ENCODE measurements around the gene AKAP12.

The AKAP12 gene

DNA sequence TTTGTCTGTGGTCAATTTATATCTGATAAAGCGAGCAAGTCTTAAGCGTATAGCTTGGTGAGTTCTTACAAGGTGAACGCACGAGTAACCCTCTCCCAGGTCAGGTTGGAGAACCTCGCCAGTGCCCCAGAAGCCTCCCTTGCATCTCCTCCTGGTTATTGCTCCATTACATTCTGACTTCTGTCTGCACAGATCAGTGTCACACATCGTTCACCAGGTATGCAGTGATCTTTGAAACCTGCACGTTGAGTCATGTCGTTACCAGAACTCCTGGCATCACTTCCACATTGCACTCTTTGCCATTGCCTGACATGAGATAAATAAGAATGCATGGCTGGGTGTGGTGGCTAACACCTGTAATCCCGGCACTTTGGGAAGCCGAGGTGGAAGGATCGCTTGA is 44.2 kb downstream of the AKAP12 start:
- no peak for DNase-seq

DNA sequence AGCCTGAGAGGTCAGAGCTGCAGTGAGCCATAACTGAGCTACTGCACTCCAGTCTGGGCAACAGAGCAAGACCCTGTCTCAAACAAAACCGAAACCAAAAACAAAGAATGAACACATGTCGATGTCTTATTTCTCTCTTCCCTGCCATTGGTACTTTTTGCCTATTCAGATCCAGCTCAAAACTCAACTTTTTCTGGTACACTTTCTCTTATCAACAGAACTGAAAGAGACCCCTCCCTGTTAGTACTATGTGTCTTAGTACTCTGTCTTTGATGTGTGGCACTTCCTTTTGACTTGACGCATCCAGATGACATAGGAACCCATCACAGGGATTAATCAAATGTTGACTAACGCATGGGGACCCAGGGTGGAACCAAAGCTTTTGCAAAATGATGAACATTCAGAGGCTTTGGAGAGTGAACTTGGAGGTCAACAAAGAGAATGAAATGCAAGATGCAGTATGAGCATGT is 44.8 kb downstream of the AKAP12 start:
- DNase-seq: no peak

DNA sequence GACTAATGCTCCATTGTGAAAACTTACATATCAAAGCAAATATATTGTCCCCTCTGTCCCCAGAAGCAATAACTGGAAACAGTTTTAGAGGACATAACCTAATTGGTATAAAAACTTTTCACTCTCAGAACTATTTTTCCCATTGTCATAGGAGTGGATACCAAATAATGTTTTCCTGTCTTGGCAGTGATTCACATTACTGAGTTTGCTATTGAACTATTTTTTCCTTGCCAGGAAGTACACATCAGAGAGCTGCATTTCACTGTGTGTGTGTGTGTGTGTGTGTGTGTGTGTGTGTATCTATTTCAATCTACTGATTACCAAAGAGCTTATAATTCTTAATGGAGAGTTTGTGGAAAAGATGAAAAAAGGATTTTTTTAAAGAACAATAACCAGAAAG is 45.4 kb downstream of the AKAP12 start:
- DNase-seq: no peak

DNA sequence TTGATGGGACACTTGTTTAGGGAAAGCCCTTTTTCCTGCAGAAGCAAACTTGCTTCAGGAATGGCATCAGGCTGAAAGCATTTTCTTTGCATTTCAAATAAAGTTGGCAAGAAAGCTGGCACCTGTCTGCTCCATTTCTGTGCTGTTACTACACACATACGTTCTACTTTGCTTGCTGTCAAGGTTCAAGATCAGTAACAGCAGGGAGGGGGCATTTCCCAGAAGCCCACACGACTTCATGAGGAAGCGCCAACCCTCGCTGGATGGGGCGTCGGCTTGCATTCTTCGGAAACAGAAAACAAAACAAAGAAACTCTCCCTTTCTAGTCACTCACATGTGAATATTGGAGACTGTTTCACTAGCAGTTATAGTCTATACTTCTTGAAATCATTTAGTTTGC is 46.4 kb downstream of the AKAP12 start:
- DNase-seq: no peak

DNA sequence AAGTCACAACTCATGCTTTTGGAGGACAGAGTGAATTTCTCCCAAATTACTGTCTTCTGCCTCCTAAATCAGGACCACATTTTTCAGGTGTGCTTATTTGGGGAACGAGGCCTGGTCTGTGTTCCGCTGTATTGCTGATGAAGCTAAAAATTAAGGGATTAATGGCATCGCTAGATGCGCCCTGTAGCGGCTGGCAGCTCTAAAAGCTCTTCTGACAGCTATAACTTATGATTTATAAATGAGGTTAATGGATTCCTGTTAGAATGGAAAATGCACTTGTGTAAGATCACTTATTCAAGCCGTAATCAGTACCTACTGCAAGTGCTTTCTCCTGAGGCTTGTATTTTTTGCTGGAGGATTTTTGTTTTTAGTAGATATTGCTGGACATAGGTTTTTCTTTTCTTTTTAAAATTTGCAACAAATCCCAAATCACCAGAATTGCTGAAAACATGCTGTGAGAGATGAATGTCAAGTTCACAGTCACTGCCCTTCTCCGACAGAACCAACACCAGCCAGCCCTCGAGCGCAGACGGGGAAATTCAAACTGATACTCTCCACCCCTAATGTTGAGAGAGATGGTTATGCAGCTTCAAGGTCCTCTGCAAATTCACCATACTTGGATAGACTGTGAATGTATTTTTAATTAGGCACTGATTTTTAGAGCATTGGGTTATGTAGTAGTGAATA is 49.1 kb downstream of the AKAP12 start:
- DNase-seq: no peak

DNA sequence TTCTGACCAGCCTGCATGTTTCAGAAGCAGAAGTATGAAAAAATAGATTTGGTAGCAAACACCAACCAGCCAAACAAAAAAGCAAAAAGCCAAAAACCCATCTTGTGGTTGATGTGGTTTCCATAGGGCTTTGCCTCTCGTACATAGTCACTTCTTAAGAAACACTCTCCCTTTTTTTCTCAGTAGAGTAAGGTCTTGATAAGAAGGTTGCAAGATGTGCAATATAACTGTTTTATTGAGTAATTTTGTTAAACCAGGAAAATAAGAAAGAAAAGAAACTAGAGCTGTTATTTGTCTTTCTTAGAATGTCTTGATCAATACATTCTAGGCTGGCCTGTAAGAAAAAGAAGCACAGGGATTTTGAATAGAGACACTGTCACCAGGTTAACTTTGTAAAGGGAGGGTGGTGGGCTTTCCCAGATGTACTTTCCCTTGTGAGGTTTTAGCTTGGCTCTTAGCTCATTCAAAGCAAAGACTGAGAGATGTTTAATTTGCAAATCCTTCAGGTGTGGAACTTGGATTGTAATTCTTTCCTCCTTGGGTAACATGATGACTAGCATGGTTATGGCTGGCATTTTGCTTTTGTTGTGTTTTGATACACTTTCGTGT is 49.7 kb downstream of the AKAP12 start:
- DNase-seq: no peak

DNA sequence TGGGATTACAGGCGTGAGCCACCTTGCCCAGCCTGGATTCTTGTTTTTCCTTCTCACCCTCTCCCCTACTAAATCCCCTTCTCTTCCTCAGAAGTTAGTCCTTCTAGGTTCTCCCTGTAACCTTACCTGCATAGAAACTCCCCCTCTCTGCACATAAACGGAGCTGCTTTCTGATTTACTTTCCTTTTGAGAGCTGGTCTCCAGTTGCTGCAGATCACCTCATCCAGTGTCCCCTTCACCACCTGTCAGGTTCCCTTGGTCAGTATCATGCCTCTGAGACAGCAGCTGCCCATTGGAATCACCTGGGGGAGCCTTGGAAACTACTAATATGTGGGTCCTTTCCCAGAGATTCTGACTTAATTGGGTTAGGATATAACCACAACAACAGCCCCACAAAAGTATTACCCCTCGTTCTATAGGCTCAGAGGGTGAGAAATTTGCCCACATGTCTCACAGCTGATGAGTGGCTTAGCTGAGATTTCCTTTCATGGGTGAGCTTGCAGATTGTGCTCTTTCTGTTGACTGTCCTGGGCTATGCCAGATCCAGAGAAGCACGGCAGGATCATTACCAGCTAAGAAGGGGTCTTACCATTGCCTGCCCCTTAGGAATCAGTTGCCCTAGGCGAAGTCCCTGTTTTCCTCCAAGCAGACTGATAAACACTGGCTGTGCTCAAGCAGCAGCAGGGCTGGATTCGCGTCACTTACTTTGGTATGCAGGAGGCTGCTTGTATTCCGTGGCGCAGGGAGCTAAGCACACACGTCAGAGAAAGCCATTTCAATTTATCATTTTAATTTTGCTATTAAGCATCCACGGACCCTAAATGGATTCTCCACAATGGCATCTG is 51.3 kb downstream of the AKAP12 start:
- DNase-seq: no peak

DNA sequence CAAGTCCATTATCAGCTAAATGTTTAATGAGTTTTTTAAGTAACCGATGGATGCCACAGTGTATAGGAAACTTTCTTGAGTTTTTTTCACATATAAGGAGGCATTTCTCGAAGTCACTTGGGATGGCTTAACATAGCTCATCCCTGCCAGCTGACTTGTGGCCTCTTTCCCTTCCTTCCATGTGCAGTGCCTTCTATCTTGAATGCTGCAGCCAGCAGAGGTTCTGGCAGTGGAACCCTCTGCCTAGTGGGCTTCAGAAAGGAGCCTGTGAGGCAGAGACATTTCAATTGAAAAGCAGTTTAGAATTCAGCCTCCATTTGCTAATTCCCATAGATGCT is 51.9 kb downstream of the AKAP12 start:
- no peak for DNase-seq

DNA sequence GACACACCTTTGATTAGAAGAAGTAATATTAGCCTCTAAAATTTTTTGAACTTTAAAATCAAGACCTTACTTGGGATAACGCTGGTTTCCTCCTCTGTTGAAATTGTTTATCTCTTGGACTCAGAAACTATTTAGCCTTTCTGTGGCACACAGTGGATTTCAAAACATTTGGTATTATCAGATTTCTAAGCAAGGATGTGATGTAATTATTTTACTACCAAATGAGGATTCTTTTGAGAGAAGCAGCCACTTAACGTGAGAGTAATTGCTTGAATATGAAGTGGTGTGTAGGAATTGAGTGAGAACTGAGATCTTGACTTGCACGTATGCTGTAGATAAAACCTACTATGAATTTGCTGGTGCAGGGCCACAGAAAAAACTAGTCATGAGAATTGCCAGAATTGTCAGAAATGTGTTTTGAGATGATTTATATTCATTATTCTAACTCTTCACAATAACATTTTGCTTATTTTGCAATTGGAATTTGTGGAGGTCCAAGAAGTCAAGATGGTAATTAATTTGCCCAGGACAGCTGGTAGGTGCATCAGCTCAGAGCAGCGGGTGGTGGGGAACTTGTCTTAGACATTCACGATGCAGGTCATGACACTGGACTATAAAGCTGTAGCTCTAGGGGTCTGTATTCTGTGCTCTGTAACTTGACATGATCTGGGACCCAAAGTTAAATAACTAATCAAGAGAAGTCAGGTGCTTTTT is 53.4 kb downstream of the AKAP12 start:
- DNase-seq: no peak

DNA sequence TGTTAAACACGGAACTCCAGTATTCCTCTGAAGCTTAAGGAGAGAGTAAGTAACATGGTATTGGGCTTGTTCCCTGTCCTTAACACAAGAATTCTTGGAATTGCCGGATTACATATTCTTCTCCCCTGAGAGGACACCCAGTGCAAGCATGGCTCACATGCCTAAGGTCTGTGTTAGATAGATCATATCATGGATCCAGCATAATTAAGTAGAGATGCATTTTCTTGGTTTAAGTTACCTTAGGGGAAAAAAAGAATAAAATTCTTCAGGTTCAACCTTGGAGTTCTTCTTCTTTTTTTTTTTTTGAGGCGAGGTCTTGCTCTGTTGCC is 53.9 kb downstream of the AKAP12 start:
- DNase-seq: no peak

DNA sequence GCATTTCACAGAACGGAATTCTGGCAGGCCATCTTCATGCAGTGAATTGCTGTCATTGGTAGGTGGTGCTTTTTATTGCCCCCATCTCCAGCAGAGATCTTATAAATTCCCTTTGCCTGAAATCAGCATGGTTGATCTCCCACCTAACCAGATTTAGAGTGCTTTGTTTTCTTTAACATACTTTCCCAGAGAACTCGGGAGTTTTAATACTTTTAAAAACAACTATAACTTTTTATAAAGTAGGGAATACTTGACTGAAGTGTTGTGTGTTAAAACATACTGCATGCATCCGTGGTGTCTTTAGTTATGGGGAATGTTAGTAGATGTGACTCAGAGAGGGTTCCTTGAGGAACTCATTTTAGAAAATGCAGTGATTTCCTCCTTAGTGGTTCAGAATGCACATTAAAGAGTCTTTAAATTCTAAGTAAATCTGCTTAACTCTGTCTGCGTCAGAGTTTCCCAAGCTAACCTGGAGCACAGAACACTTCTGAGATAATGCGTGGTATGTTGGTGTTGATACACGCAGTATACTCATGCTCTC is 54.9 kb downstream of the AKAP12 start:
- DNase-seq: no peak

DNA sequence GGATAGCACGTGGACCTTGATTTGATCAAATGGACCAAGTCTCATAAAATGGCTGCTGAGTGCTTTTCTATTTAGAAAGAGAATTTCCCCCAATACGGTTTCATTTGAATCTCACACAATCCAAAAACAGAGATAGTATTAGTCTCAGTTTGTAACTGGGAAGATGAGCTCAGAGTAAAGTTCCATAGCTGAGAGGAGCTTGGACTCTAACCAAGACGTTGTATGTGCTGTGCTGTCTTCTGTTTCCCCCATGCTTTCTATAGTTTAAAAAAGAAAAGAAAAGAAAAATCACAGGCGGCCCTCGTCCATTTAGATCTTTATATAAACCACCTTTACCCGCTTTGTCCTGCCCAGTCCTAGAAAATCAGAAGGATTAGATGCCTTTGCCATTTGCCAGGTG is 58.1 kb downstream of the AKAP12 start:
- no peak for DNase-seq

DNA sequence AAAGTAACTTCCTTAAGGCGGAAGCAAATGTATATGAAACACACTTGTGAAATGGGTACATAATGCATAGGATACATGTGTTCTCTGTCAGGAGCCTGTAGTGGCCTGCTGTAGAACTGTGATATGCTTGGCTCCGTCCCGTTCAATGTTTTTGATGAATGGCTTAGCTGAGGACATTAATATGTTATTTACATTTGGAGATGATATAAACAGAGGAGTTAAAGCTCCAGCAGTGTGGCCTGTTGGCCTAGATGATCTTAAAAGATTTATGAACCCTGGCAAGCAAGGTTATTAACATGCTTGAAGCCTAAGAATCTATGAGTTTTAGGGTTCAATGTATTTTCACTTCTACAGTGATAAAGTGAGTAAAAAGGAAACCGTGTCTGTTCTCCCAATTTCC is 59.2 kb downstream of the AKAP12 start:
- no peak for DNase-seq

DNA sequence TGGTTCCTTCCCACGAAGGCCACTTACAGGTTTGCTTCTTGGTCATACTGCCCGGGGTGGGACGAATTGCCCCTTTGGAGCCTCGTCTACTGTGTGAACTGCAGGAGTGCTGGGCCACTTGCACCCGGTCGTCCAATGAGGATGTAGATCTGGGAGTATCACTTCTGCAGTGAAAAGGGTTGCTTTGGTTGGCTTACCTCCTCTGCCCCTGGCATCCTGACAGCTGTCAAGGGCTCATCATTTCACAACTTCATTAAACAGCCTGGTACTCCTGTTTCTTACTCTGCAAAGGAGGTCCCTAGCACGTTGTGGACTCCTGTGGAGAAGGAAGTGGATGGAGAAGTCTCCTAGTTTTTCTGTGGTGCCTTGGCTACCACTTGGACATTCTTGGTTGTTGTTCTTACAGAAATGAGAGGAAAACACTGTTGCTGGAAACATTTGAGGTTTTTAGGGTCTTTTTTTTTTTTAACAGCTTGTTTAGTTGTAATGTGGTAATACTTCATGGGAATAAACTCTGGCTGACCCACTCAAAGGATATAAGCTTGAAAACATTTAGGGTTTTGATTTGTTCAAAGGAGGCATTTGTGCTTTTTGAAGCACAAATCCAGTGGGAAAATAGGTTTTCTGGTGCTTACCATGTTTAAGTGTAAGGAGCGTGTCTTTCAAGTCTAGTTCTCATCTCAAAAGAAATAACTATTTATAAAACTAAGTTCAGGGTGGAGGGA is 60.7 kb downstream of the AKAP12 start:
- DNase-seq: no peak

DNA sequence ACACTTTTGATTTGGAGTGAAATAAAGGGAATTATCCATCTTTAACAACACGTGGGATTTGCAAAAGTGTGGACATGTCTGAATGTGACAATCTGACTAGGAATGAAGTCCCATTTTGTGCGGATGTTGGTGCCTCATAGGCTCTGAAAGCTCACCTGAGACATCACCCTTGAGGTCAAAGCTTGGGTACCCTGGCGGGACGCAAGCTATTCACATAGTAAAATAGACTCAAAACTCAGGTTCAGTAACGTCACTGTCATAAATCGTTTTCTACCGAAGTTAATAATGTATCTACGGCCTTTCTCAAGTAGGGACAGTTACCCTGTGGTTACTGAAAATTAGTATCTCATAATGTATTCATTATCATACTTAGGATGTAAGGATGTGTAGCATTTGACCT is 61.8 kb downstream of the AKAP12 start:
- DNase-seq: no peak

DNA sequence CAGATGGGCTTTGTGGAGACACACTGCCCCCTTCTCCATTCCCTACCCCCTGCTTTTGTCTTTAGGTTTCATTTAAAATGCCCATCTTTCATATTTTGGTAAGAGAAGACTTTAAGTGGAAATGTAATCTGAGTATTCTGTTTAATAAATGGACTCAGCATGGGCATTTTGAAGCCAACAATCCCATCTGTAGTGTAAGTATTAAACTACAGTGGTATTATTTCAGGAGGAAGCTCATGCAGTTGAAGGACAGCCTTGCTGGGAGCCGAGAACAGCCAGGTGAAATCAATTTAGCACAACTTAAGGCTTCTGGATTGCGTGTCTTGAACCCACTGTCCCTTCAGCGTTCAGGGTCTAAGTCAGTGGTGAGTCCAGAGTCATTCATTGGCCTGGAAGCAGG is 63.5 kb downstream of the AKAP12 start:
- no peak for DNase-seq

DNA sequence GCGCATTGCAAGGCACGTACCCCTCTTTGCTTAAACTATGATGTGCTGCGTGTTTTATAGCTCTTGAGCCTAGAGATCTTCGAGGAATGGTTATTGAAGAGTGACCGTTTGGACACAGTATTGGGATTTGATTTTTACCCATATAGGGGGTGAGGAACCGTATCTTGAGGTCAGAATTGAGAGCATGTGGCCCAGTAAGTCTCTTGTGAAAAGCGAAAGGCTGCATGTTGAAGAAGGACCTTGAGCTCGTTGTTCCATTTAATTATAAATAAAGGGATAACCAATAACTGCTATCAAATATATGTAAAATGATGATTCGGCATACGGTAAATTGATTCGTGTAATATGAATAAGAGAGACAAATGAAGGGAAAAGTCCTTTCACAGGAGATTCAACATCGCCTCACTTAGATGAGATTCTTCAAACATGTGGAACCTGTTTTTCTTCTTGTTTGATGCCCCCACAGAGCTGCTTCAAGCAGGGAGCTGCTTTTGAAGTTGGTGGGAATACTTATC is 66.6 kb downstream of the AKAP12 start:
- DNase-seq: no peak

DNA sequence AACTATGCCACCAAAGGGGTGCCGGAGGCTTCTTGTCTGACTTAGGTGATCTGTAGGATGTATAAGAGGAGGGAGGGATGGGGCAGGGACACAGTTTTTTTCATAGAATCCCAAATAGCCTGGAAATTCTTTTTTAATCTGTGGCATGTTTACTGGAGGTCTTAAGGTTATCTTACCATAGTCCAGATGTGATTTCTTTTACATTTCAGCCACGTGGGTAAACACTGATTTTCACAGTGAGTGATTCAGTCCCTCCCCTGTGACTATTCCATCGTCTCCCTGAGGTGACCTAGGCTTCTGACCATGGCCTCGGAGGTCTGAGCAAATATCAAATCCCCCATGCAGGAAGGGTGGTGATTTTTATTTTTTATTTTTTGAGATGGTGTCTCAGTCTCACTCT is 67.7 kb downstream of the AKAP12 start:
- DNase-seq: no peak

DNA sequence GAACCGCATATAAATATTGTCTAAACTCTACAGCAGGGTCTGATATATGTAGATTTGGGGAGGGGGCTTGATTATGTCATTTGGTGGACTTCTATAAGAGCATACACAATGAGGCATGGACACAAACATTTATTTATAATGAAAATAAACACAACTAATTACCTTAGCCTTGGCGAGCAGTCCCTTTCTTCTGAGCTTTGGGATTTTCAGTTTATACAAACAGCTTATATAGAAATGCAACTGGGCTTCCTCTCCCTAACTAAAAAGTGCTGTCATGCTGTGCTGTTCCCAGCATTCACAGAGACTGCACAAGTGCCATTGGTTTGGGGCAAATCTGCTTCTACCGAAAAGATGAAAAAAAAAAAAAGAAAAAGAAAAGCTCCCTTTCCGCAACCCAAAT is 69.9 kb downstream of the AKAP12 start:
- no peak for DNase-seq

DNA sequence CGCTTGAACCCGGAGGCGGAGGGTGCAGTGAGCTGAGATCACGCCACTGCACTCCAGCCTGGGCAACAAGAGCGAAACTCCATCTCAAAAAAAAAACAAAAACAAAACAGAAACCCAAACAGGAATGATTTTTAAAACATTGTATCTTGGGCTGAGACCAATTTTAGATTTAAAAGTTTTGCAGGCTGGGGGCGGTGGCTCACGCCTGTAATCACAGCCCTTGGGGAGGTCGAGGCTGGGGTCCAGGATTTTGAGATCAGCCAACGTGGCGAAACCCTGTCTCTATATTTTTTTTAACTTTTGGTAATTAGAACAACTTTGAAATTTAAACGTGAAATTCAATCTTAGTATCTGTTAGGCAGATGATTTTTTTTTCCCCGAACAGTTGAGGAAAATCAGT is 70.5 kb downstream of the AKAP12 start:
- no peak for DNase-seq

DNA sequence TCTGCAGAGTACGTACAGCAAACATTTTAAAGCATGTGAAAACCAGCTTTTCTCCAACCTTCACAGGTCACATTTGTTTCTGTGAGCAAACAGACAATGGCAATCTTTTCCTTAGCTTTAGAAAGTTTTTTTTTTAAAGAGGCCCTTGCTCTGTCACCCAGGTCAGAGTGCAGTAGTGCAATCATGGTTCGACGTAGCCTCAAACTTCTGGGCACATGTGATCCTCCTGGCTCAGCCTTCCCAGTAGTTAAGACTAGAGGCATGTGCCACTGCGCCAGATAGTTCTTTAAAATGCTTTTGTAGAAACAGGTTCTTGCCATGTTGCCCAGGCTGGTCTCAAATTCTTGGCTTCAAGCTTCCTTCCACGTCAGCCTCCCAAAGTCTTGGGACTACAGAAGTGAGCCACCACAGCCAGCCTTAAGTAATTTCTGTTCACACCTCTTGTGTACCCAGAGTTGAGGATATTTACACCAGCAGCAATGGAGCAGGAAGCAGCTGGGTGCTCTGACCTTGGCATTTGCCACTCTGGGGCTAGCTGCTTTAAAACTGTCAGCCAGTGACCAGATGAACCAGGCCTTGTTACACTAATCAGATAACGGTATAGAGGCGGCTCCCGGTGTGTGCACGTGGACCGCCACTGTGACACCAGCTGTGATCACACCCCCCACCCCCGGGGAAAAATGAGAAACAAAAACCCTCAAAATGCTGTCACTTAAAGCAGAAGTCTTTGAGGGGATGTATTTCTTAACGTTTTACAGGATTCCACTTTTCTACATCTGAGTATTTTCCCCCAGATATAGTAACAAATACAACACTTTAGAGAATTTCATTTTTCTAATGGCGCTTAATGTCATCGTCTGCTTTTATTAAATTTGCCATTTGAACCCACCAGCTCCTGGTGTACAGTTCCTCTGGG is 71.3 kb downstream of the AKAP12 start:
- DNase-seq: no peak
